Epidermal melanocyte (primary cell): ENCODE results near the gene LRRC47.
"Not testable (repeated sequence)": the region's sequence is repeated elsewhere in the genome, so short reads cannot be mapped to it uniquely, and the experiment has no call there.

ENCODE experiments used
- DNase-seq: peaks from one replicate; pipeline ENCODE4 v3.0.0; 2011; ENCODE audit warnings: low spot score; ENCODE audit not compliant: insufficient read length

The LRRC47 gene

DNA sequence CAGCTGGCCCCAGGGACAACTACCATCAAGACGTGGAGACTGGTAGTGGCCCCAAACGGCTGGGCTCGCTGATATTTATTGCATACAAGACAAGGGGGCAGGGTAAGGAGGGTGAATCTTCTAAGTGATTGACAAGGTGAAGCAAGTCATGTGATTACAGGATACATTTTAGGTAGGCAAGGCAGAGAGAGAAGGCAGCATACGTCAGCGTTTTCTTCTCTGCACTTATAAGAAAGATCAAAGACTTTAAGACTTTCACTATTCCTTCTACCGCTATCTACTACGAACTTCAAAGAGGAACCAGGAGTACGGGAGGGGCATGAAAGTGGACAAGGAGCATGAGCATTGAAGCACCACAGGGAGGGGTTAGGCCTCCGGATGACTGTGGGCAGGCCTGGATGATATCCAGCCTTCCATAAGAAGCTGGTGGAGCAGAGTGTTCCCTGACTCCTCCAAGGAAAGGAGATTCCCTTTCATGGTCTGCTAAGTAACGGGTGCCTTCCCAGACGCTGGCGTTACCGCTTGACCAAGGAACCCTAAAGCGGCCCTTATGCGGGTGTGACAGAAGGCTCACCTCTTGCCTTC, 47.9 kb downstream of the LRRC47 start:
- not testable (repeated sequence) for DNase-seq

DNA sequence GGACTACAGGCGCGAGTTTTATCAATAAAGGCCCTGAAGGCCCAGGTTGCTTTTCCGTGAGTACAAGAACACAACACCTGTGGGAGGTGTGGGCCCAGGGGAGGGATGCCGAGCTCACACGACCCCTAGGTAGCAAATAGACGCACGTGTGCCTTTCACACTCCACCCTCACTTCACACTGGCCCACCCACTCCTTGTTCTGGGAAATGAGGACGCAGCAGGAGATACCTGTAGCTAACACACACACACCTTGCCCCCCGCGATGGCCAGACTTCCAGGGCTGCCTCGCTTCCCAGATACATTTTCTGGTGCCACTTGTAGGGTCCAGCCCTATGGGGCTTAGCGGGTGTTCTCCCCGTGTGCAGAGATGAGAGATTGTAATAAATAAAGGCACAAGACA, 48.4 kb downstream of the LRRC47 start:
- DNase-seq = no peak

GRCh38 chr1:3747522-3747848, 48.8 kb downstream of the LRRC47 start:
- DNase-seq = no peak

GRCh38 chr1:3746830-3747521, 49.3 kb downstream of the LRRC47 start:
- peak; percentile 98 for DNase-seq

- DNase-seq = no peak
Measured at GRCh38 chr1:3746389-3746829, 49.9 kb downstream of the LRRC47 start.

- DNase-seq = no peak
Measured at GRCh38 chr1:3745590-3746381, 50.5 kb downstream of the LRRC47 start.

- no peak for DNase-seq
Measured at GRCh38 chr1:3745071-3745470, 51.2 kb downstream of the LRRC47 start.

GRCh38 chr1:3744646-3745045, 51.7 kb downstream of the LRRC47 start:
- no peak for DNase-seq

GRCh38 chr1:3743826-3744225, 52.5 kb downstream of the LRRC47 start:
- no peak for DNase-seq

DNA sequence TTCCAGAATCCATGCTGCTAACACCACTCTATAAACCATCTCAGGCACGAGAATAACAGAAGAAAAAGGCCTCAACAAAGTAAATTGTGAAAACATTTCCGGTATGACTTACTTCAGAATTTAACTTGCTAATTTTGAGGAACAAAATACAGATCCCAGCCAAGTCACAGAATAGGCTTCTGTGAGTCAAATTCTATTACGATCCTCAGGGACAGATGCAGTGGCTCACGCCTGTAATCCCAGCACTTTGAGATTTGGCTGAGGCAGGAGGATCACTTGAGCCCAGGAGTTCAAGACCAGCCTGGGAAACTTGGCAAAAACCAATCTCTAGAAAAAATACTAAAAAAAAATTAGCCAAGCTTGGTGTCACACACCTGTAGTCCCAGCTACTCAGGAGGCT, 52.9 kb downstream of the LRRC47 start:
- DNase-seq = no peak

DNA sequence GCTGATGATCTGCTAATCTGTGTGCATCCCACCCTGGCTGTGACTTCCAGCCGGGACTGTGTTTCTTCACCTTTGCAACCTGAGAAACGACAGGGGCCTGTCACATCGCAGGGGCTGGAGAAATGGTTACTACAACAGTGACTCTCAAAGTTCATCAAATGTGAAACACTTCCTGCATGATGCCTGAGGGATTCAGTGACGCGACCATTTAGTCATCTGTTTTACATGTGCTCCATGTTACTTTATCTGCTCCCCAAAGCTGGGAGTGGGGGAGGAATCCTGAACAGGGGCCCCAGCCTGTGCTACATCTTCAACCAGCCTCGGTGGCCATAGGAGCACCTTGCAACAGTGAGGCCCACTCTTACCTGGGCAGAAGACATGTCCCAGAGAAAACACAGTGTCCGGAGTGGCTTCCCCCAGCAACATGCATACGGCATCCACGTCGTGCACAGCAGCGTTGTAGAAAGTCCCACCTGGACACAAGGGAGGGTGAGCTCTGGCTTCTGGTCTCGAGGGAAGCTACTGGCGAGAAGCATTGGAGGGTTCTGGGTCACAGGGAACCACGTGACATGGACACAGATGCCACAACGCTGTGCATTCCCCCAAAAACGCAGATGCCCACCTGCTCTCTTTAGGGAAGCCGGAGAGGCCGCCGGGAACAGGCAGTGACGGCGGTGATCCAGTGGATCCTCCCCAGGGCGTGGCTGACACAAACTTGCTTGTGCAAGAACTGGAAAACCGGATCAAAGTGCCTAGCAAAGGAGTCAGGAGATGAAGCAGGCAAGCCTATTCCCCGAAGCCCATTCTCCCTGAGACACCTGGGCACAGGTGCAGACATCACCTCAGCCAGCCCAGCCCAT, 53.6 kb downstream of the LRRC47 start:
- DNase-seq = no peak

GRCh38 chr1:3741566-3742438, 54.5 kb downstream of the LRRC47 start:
- no peak for DNase-seq

DNA sequence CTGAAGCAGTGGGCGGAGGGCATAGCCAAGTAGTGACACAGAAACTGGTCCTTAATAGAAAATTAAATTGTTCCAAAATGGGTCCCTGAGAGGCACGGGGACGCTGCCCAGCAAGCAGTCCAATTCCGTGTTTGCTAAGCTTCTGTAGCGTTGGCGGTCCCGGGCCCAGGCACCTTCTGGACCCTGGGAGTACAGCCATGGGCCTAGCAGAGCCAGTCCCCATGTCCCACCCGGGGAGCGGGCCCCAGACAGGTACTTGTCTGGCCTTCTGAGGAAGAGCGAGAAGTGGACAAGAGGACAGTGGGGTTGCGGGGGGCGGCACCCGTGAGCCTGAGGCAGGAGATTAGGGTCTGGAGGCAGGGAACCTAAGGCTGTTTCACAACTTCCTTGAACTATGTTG, 55.5 kb downstream of the LRRC47 start:
- no peak for DNase-seq

DNA sequence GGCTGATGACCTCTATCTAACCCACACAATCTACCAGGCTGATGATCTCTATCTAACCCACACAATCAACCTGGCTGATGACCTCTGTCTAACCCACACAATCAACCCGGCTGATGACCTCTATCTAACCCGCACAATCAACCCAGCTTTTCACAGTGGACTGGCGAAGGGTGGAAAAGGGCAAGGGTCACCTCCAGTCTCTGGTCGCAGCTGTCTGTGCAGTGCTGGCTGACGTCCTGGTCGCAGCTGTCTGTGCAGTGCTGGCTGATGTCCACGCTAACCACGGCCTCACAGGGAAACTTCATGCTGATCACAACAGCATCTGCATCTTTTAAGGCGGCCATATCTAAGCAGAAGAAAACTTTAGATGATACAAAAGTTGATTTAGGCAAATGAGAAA, 56.3 kb downstream of the LRRC47 start:
- no peak for DNase-seq

DNA sequence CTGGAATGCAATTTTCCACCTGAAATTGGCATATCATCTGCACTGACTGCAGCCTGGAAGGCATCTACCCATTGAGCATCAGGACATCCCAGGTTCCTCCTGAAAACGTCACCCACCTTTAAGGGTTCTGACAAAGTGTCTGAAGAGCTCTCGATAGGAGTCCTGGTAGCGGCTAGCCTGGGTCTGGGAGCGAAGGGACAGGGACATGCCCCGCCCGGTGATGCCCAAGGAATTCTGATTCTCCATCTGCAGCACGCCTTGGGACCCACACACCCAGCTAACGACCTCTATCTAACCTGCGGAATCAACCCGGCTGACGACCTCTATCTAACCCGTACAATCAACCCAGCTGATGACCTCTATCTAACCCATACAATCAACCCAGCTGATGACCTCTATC, 57.4 kb downstream of the LRRC47 start:
- DNase-seq = no peak

GRCh38 chr1:3736708-3737107, 59.6 kb downstream of the LRRC47 start:
- no peak for DNase-seq

GRCh38 chr1:3736131-3736561, 60.2 kb downstream of the LRRC47 start:
- no peak for DNase-seq

DNA sequence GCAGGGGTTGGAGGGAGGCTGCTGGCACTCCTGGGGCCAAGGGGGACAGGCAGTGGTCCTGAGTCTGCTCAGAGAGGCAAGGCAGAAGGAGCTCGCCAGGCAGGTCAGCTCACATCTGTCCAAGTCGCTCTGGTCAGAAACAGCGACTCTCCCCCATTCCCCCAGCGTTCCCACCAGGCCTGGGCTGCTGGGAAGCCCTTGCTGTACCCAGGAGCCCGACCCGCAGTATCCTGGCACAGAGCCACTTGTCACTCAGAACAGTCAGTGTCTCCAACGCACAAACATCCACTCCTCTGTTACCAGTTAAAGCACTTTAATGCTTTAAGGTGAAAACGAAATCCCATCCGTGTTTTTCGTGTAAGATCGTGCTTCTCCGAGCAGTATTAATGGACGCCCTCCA, 60.6 kb downstream of the LRRC47 start:
- no peak for DNase-seq

GRCh38 chr1:3735027-3735681, 61.1 kb downstream of the LRRC47 start:
- DNase-seq = no peak

DNA sequence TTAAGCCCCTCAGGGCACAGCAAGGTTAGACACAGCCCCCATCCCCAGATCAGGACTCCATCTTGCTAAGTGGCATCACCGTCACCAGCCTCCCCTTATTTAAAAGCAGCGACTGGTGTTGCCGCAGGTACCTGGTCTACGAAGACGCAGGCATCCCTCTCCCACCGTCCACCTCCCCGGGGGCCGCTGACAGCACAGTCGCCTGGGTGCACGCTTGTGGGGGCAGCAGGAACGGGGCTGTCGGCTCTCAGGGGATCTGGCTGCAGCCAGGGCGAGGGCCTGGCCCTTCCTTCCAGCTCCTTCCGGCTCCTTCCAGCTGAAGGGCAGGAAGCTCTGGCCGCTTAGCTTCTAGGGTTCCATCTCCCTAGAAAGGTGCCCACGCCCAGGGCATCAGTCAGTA, 61.7 kb downstream of the LRRC47 start:
- no peak for DNase-seq
